HG02981 (cell line): Measurements from ENCODE around the gene COX8C.
A peak's percentile ranks its signal among the peaks of the same experiment; 100 is the strongest.
"Not testable (repeated sequence)": the region's sequence is repeated elsewhere in the genome, so short reads cannot be mapped to it uniquely, and the experiment has no call there.

Experiments
- ATAC-seq: cut with Tn5 transposase; IDR thresholded peaks from one replicate; pipeline ENCODE4 v1.9.1; 2021; ENCODE audit warnings: mild to moderate bottlenecking, moderate library complexity; ENCODE audit not compliant: unreplicated experiment

Gene COX8C

GRCh38 chr14:93320489-93320888 is 26.5 kb upstream of the COX8C start:
- no peak for ATAC-seq

DNA sequence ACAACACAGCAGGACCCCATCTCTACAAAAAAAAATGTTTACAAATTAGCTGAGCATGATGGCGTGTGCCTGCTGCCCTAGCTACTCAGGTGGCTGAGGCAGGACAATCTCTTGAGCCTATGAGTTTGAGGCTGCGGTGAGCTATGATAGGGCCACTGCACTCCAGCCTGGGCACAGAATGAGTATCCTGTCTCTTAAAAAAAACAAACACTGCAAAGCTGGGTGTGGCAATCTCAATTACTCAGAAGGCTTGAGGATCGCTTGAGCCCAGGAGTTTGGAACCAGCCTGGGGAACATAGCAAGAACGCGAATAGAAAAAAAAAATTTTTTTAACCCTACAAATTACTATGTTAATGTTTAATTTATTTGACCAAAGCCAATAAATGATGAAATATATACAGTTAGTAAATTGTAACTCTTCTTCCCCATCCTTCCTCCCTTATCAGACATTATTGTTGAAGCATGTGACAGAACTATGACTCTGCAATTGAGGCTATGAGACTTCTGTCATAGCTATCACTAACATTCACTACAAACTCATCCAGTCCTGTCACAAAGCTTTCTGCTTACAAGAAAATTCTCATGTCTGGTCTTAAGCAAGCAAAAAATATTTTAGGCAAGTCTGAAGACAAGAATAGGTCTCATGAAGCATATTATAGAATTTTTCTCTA is 23.9 kb upstream of the COX8C start:
- ATAC-seq: no peak

DNA sequence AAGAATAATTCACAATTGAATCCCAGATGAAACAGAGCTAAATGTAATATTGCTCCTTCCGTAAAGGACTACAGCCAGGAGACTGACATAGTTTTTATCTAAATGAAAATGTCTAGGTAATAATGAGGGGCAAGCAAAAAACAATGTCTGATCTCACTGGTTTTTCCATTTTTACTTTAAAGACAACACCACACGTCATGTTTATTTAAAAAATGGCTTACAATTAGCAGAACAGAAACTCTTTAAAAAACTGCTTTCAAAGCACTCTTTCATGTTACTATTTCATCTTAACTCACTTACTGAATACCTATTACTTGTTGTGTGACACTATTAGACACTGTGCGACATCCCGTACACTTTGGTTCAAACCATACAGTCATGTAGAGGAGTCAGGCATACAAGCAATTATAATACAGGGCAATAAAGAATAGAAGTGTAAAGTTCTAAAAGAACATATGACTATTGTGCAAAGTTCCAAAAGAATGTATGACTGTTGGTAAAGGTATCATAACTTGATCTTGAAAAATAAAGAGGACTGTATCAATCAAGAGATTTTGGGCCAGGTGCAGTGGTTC is 23.3 kb upstream of the COX8C start:
- no peak for ATAC-seq

GRCh38 chr14:93326196-93326595 is 20.8 kb upstream of the COX8C start:
- ATAC-seq: no peak

DNA sequence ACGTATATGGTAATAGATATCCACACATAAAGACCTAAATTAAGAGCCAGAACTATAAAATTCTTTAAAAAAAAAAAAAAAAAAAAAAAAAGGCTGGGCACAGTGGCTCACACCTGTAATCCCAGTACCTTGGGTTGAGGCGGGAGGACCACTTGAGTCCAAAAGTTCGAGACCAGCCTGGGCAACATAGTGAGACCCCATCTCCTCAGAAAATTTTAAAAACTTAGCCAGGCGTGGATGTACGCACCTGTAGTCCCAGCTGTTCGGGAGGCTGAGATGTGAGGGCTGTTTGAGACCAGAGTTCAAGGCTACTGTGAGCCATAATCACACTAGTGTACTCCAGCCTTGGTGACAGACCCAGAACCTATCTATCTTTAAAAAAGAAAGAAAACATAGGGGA is 18.4 kb upstream of the COX8C start:
- ATAC-seq: no peak

DNA sequence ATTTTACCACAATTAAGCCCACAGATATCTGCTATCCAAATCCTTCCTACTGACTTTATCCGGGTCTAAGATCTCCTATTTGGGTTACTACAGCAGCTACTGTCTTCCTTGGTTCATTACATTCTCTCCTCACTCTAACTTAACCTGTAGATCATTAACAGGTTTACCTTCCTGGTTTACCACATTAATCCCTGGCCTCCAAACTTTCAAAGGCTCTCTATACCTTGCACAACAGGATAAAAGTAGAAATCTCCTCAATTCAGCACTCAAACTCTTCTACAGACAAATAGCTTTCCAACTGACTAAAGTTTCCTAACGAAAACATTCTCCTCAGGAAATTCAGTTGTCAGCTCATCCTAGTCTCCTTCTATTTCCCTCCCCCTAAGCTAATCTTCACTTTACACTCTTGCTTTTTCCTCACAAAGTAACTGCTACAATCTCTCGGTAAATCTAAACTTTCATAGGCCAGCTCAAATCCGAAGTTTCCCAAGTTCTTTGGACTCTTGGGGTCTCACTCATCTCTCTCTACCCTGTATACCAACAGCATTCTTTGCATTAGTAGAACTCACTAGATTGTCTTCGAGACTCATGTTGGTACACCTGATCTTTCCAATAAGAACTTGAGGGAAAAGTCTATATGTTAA is 16.9 kb upstream of the COX8C start:
- no peak for ATAC-seq

GRCh38 chr14:93330609-93331000 is 16.4 kb upstream of the COX8C start:
- ATAC-seq: no peak

DNA sequence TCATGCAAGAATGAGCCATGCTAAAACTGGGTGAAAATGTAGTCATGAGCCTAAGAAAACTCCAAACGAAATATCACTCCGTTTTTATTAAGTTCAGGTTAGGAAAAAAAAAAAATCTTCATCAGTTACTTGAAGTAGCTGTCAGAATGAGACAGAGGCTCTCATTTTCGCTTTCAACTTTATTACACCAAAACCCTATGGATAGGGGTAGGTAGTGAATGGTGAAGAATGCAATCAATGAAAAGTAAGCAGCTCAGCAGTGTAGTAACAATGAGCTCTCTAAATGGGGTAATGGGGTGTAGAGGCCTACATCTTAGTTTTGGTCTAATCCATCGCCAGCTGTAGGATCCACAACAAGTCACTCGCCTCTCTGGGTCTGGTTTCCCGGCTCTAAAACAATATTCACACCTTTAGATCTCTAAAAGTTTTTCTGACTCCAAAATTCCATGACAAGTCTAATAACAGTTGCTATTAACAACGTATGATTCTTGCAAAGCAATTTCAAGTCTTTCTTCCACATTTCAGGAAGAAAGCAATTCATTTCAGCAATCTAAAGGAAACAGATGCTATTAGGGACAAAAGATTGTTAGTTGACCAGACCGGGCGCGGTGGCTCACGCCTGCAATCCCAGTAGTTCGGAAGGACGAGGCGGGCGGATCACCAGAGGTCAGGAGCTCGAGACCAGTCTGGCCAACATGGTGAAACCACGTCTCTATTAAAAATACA is 15.8 kb upstream of the COX8C start:
- ATAC-seq: no peak

DNA sequence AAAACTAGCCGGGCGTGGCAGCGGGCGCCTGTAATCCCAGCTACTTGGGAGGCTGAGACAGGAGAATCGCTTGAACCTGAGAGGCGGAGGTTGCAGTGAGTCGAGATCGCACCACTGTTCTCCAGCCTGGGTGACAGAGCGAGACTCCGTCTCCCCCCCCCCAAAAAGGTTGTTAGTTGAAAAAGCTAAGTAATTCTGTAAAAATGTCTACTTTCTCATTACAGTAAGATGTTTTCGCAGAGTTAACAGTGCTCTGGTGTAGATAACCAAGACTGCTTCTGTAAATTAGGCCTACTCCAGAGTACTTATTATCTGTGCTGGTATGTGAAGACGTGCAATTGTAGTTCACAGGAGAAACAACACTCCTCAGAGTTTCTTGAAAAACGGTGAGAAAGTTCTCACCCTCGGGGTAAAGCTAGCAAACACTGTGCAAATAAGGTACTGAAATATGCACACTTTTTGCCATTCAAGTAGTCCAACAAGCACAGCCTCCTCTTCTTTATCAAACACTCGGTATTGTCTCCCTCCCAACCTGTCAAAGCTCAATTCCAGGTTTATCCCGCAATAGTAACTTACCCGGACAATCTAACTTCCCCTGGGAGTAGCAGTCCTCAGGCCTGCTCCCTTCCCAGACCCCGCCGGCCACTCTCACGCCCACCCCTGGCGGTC is 15.1 kb upstream of the COX8C start:
- ATAC-seq: no peak

- ATAC-seq: peak; percentile 47
Observed at GRCh38 chr14:93332397-93332852, 14.6 kb upstream of the COX8C start.

GRCh38 chr14:93332853-93333630 is 13.9 kb upstream of the COX8C start, which contains the start of gene BTBD7:
Gene BTBD7 (minus strand): TSS chr14:93333036. CDS start chr14:93296051, 36,985 bp downstream.
- peak; percentile 74 for ATAC-seq

DNA sequence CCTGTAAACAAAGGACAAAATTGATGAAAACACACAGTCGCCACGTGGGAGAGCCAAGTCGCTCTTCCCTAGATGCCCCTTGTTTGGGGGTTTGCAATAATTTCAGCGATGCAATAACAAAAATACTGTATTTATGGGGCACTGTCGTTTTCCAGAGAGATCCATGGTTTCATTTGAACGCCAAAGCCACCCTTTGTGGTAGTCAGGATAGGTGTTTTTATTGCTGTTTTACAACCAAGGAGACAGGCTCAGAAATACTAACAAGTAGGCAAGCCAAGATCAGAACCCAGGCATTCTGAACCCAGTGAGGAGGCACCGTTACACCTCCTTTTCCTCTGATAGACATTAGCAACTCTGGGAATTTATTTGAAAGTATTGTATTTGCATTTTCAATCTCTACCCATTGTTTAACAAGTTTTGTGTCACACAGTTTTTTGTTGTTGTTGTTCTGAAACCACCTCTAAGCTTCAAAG is 13.3 kb upstream of the COX8C start:
- no peak for ATAC-seq

DNA sequence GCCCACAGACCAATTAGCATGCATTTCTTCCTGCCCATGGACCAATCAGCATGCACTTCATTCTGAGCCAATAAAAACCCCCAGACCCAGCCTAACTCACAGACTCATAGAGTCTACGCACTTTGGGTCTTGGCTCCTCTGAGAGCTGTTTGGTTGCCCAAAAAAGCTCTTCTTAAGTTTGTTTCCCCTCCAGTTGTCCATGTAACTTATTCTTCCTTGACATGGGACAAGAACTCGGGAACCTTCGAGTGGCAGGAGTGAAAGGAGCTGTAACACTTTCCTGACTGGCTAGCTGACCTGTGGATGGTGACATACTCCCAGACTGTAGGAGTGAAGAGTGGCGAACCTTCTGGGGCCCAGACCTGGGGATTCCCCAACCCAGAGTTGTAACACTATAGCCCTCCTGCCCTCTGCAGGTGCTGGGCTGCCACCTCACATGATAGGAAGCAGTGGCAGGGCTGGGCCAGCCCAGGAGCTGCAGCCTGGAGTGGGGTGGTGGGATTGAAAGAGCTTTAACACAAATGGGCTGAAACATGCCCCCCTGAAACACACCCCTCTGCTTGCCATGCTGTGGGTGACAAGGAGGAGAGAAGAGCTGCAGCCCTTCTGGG is 9.7 kb upstream of the COX8C start:
- no peak for ATAC-seq

- no peak for ATAC-seq
Observed at GRCh38 chr14:93337884-93338283, 9.1 kb upstream of the COX8C start.

GRCh38 chr14:93343266-93343665 is 3.7 kb upstream of the COX8C start:
- no peak for ATAC-seq

GRCh38 chr14:93343797-93344196 is 3.2 kb upstream of the COX8C start:
- ATAC-seq: no peak

GRCh38 chr14:93347850-93348249 is 868 bp downstream of the COX8C start:
- ATAC-seq: no peak

DNA sequence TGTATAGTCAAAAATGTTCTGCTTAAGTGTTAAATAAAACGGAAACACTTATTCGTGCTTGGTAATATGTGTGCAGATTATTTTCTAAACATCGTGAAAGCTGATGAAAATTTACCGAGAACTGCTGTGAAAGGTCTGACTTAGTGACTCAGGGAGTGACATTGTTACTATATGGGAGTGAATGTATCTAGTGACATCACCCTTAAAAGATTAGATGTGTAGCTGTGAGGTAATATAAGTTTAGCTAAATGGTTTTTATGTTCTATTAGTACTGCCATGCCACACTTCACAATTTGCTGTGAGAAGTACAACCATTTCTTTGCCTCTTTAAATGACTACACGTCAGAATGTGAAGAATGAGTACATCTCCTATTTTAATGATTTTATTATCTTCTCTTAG is 1.3 kb downstream of the COX8C start:
- ATAC-seq: no peak

GRCh38 chr14:93354873-93355272 is 7.9 kb downstream of the COX8C start:
- ATAC-seq: not testable (repeated sequence)
